Astrocyte (in vitro differentiated cells and primary cell): ENCODE data around the gene COPB1.

Experiments
- CTCF ChIP-seq: IDR thresholded peaks from 2 replicates; pipeline ENCODE4 v1.5.1; 2011; ENCODE audit warnings: low read depth, mild to moderate bottlenecking, inconsistent platforms, low read length, moderate library complexity; ENCODE audit not compliant: insufficient read depth
- EZH2 ChIP-seq: IDR thresholded peaks from 2 replicates; pipeline ENCODE4 v1.6.1; 2012; ENCODE audit warnings: mild to moderate bottlenecking, low read length, inconsistent platforms; ENCODE audit not compliant: insufficient read depth

GRCh38 chr11:14444441-14445189, 55.0 kb downstream of the COPB1 start:
- TF ChIP-seq CTCF (no peak), EZH2 (no peak)
